HepG2 (cell line): ENCODE measurements around the gene AARSD1. TPM values are rescaled to one million over a fixed set of nuclear protein-coding genes. Genes with fewer than 3 reads are reported as not detected.

Experiments
- GATAD2A ChIP-seq: IDR thresholded peaks from 2 replicates; pipeline ENCODE4 v1.6.1; 2016
- HNF4G ChIP-seq, 2 experiments: sonication (generic) in 1 of 2; formaldehyde crosslinking in 1 of 2; IDR thresholded peaks; 2 replicates each; pipeline versions ENCODE4 v1.4.0 to v1.6.1; 2011 to 2020; ENCODE audit warnings: borderline replicate concordance in 2 of 2, low read depth in 2 of 2, mild to moderate bottlenecking in 2 of 2, low read length in 1 of 2, missing genetic modification reagents in 1 of 2, moderate library complexity in 1 of 2
- MXD4 ChIP-seq: IDR thresholded peaks from 2 replicates; pipeline ENCODE4 v1.6.1; 2016; ENCODE audit warnings: mild to moderate bottlenecking, missing biosample characterization, missing genetic modification reagents
- NFRKB ChIP-seq: fragments of 450-650 bp; IDR thresholded peaks from 2 replicates; pipeline ENCODE4 v1.6.1; 2017
- REST ChIP-seq, 2 experiments: IDR thresholded peaks; 2 replicates each; pipeline ENCODE4 v1.6.1; 2011 to 2012; ENCODE audit warnings: low read length in 2 of 2, borderline replicate concordance in 1 of 2, low read depth in 1 of 2, mild to moderate bottlenecking in 1 of 2, moderate library complexity in 1 of 2
- ZBED4 ChIP-seq: sonication (generic); formaldehyde crosslinking; IDR thresholded peaks from 2 replicates; pipeline ENCODE4 v1.4.0; 2020; ENCODE audit warnings: missing genetic modification reagents, borderline replicate concordance
- ZFYVE20 ChIP-seq: sonication (generic); formaldehyde crosslinking; IDR thresholded peaks from 2 replicates; pipeline ENCODE4 v1.8.0; 2023; ENCODE audit warnings: low read depth, mild to moderate bottlenecking, moderate library complexity, missing genetic modification reagents, borderline replicate concordance
- polyA plus RNA-seq, 8 experiments: library from polyadenylated mRNA; depleted of rRNA in 3 of 8; stranded (reverse) in 7 of 8; unstranded in 1 of 8; fragments of >200 nt; fragmentation: Illumina TruSeq in 4 of 8; extraction: Trizol in 4 of 8; gene quantifications; 2 replicates each; pipeline versions ENCODE4 v1.2.1 to v1.2.3, GENCODE V29; 2011 to 2016; ENCODE audit warnings: low read depth in 4 of 8, missing spikeins in 1 of 8, mixed read lengths in 1 of 8; ENCODE audit not compliant: insufficient read depth in 1 of 8
- total RNA-seq, 5 experiments: library from RNA; depleted of rRNA; stranded (reverse); fragments of >200 nt; fragmentation: Illumina TruSeq; extraction: Trizol; gene quantifications; 2 replicates each; pipeline ENCODE4 v1.2.3, GENCODE V29; 2016; ENCODE audit warnings: low read depth in 1 of 5
- TF ChIP-seq, protein P1 (sequence below): sonication (generic); formaldehyde crosslinking; IDR thresholded peaks from 2 replicates; pipeline ENCODE4 v1.4.0; 2020; ENCODE audit warnings: missing genetic modification reagents
- TF ChIP-seq, protein P2 (sequence below): IDR thresholded peaks from 2 replicates; pipeline ENCODE4 v1.6.1; 2016; ENCODE audit warnings: low read depth, control low read depth

The AARSD1 gene
- total and polyA plus RNA-seq, 2 of the 13 experiments (the other 11 are each of a cell fraction or from before 2014, with no cell fraction given), result 24.7 to 29.3 TPM

- TF ChIP-seq, protein P1, sequence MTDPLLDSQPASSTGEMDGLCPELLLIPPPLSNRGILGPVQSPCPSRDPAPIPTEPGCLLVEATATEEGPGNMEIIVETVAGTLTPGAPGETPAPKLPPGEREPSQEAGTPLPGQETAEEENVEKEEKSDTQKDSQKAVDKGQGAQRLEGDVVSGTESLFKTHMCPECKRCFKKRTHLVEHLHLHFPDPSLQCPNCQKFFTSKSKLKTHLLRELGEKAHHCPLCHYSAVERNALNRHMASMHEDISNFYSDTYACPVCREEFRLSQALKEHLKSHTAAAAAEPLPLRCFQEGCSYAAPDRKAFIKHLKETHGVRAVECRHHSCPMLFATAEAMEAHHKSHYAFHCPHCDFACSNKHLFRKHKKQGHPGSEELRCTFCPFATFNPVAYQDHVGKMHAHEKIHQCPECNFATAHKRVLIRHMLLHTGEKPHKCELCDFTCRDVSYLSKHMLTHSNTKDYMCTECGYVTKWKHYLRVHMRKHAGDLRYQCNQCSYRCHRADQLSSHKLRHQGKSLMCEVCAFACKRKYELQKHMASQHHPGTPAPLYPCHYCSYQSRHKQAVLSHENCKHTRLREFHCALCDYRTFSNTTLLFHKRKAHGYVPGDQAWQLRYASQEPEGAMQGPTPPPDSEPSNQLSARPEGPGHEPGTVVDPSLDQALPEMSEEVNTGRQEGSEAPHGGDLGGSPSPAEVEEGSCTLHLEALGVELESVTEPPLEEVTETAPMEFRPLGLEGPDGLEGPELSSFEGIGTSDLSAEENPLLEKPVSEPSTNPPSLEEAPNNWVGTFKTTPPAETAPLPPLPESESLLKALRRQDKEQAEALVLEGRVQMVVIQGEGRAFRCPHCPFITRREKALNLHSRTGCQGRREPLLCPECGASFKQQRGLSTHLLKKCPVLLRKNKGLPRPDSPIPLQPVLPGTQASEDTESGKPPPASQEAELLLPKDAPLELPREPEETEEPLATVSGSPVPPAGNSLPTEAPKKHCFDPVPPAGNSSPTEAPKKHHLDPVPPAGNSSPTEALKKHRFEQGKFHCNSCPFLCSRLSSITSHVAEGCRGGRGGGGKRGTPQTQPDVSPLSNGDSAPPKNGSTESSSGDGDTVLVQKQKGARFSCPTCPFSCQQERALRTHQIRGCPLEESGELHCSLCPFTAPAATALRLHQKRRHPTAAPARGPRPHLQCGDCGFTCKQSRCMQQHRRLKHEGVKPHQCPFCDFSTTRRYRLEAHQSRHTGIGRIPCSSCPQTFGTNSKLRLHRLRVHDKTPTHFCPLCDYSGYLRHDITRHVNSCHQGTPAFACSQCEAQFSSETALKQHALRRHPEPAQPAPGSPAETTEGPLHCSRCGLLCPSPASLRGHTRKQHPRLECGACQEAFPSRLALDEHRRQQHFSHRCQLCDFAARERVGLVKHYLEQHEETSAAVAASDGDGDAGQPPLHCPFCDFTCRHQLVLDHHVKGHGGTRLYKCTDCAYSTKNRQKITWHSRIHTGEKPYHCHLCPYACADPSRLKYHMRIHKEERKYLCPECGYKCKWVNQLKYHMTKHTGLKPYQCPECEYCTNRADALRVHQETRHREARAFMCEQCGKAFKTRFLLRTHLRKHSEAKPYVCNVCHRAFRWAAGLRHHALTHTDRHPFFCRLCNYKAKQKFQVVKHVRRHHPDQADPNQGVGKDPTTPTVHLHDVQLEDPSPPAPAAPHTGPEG (CRISPR knock-in tag), result no peak
- TF ChIP-seq, protein P2, sequence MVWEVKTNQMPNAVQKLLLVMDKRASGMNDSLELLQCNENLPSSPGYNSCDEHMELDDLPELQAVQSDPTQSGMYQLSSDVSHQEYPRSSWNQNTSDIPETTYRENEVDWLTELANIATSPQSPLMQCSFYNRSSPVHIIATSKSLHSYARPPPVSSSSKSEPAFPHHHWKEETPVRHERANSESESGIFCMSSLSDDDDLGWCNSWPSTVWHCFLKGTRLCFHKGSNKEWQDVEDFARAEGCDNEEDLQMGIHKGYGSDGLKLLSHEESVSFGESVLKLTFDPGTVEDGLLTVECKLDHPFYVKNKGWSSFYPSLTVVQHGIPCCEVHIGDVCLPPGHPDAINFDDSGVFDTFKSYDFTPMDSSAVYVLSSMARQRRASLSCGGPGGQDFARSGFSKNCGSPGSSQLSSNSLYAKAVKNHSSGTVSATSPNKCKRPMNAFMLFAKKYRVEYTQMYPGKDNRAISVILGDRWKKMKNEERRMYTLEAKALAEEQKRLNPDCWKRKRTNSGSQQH (CRISPR knock-in tag), result peak; percentile 84
- no peak for TF ChIP-seq HNF4G (IDR thresholded peaks at IDR 0.05; ENCODE audit: borderline replicate concordance, low read depth, low read length)
- no peak for TF ChIP-seq HNF4G (CRISPR knock-in tag; IDR thresholded peaks at IDR 0.05; ENCODE audit: borderline replicate concordance, low read depth)
- TF ChIP-seq ZBED4 (CRISPR knock-in tag), result no peak
- no peak for TF ChIP-seq NFRKB
- TF ChIP-seq ZFYVE20 (CRISPR knock-in tag), result no peak
- no peak for TF ChIP-seq REST (IDR thresholded peaks at IDR 0.05; ENCODE audit: borderline replicate concordance in 1 of 2, low read depth in 1 of 2, low read length in 2 of 2)
- no peak for TF ChIP-seq GATAD2A (CRISPR knock-in tag)
- TF ChIP-seq MXD4 (CRISPR knock-in tag), result peak; percentile 85
Observed at GRCh38 chr17:42980274-42980765, 16.1 kb upstream of the AARSD1 start, which contains the start of gene RUNDC1 (continued).
